SK-N-SH treated with all-trans-retinoic acid at 6 μM for 48 hours (cell line): ENCODE results near the gene DNMT3A.

Source experiments
- ARNTL ChIP-seq: fragments of 450-650 bp; formaldehyde crosslinking; IDR thresholded peaks from 2 replicates; pipeline ENCODE4 v1.5.0; 2020; ENCODE audit warnings: low read depth, mild to moderate bottlenecking, moderate library complexity, borderline replicate concordance
- BACH2 ChIP-seq: fragments of 250-450 bp; sonication (Bioruptor Pico); IDR thresholded peaks from 2 replicates; pipeline ENCODE4 v1.9.0; 2021; ENCODE audit warnings: mild to moderate bottlenecking, borderline replicate concordance
- CREB5 ChIP-seq: fragments of 250-450 bp; sonication (Bioruptor Pico); IDR thresholded peaks from 2 replicates; pipeline ENCODE4 v1.5.1; 2020; ENCODE audit warnings: low read depth, mild to moderate bottlenecking, moderate library complexity
- ESRRG ChIP-seq: fragments of 250-450 bp; sonication (Bioruptor Pico); IDR thresholded peaks from 2 replicates; pipeline ENCODE4 v1.6.1; 2021; ENCODE audit warnings: mild to moderate bottlenecking
- GLIS3 ChIP-seq: fragments of 250-450 bp; sonication (Bioruptor Pico); IDR thresholded peaks from 2 replicates; pipeline ENCODE4 v1.5.0; 2020; ENCODE audit warnings: mild to moderate bottlenecking, moderate library complexity
- PATZ1 ChIP-seq: fragments of 250-450 bp; sonication (Bioruptor Pico); IDR thresholded peaks from 2 replicates; pipeline ENCODE4 v1.8.0; 2020; ENCODE audit warnings: mild to moderate bottlenecking, moderate library complexity, borderline replicate concordance
- RARB ChIP-seq: fragments of 250-450 bp; sonication (Bioruptor Pico); IDR thresholded peaks from 2 replicates; pipeline ENCODE4 v1.8.0; 2021; ENCODE audit warnings: mild to moderate bottlenecking, moderate library complexity
- SNAI2 ChIP-seq: fragments of 250-450 bp; sonication (Bioruptor Pico); IDR thresholded peaks from 2 replicates; pipeline ENCODE4 v1.5.0; 2020; ENCODE audit warnings: mild to moderate bottlenecking, moderate library complexity
- TCF4 ChIP-seq: fragments of 250-450 bp; sonication (Bioruptor Pico); IDR thresholded peaks from 2 replicates; pipeline ENCODE4 v1.8.0; 2021; ENCODE audit warnings: mild to moderate bottlenecking, moderate library complexity, borderline replicate concordance
- ZC3H10 ChIP-seq: fragments of 250-450 bp; sonication (Bioruptor Pico); IDR thresholded peaks from 2 replicates; pipeline ENCODE4 v1.5.1; 2021; ENCODE audit warnings: mild to moderate bottlenecking, moderate library complexity
- ZNF70 ChIP-seq: fragments of 450-650 bp; formaldehyde crosslinking; IDR thresholded peaks from 2 replicates; pipeline ENCODE4 v1.5.0; 2020; ENCODE audit warnings: mild to moderate bottlenecking, moderate library complexity
- ZNF8 ChIP-seq: fragments of 450-650 bp; formaldehyde crosslinking; IDR thresholded peaks from 2 replicates; pipeline ENCODE4 v1.5.0; 2020; ENCODE audit warnings: mild to moderate bottlenecking, moderate library complexity

GRCh38 chr2:25341753-25342371 is at the start of gene DNMT3A:
- TF ChIP-seq ZNF70 (CRISPR knock-in tag), result no peak
- TF ChIP-seq SNAI2 (CRISPR knock-in tag), result no peak
- TF ChIP-seq ESRRG (CRISPR knock-in tag), result no peak
- no peak for TF ChIP-seq CREB5
- no peak for TF ChIP-seq ZNF8
- TF ChIP-seq ARNTL, result no peak
- no peak for TF ChIP-seq PATZ1 (CRISPR knock-in tag)
- no peak for TF ChIP-seq RARB (CRISPR knock-in tag)
- no peak for TF ChIP-seq GLIS3 (CRISPR knock-in tag)
- no peak for TF ChIP-seq ZC3H10 (CRISPR knock-in tag)
- no peak for TF ChIP-seq BACH2 (CRISPR knock-in tag)
- no peak for TF ChIP-seq TCF4 (CRISPR knock-in tag)
